PC-3 (cell line): ENCODE results near the gene CREG2. TPM values are rescaled to one million over a fixed set of nuclear protein-coding genes. Genes with fewer than 3 reads are reported as not detected.

ENCODE experiments used
- ATAC-seq: fragments of 200-7000 bp; cut with Tn5 transposase; 2 replicates; pipeline ENCODE4 v1.9.1; 2020; ENCODE audit warnings: mild to moderate bottlenecking, moderate library complexity
- BruUV-seq: library from RNA; stranded (reverse); fragments of 400-500 nt; replicated peaks from 2 replicates; lab custom pipeline; 2021; lab: Mats Ljungman, UMichigan
- CTCF ChIA-PET: fragments of 300-600 bp; sonication (Branson Sonifier 250); formaldehyde crosslinking; loops from one replicate; lab custom pipeline; 2022; ENCODE audit warnings: antibody characterized with exemption; lab: Charles Lee
- POLR2A ChIA-PET: fragments of 300-600 bp; sonication (Branson Sonifier 250); formaldehyde crosslinking; loops from one replicate; lab custom pipeline; 2022; ENCODE audit warnings: antibody characterized with exemption; ENCODE audit not compliant: unreplicated experiment; lab: Charles Lee
- DNase-seq: peaks from one replicate; pipeline ENCODE4 v3.0.0-alpha.2; 2015
- H2AFZ ChIP-seq: fragments of 300-600 bp; sonication (generic); 2 replicates; pipeline ENCODE4 v1.6.0; 2016; ENCODE audit warnings: antibody characterized with exemption, low read length
- H3F3A ChIP-seq: fragments of 300-600 bp; sonication (generic); one replicate; pipeline ENCODE4 v1.6.0; 2017; ENCODE audit warnings: antibody characterized with exemption, low read length, control low read depth, mild to moderate bottlenecking; ENCODE audit not compliant: unreplicated experiment
- H3K27ac ChIP-seq: fragments of 300-600 bp; sonication (generic); 2 replicates; pipeline ENCODE4 v1.5.1; 2016; ENCODE audit warnings: mild to moderate bottlenecking, low read length
- H3K27me3 ChIP-seq: fragments of 300-600 bp; sonication (generic); 2 replicates; pipeline ENCODE4 v1.6.1; 2016; ENCODE audit warnings: low read length, mixed read lengths
- H3K36me3 ChIP-seq: fragments of 300-600 bp; sonication (generic); 2 replicates; pipeline ENCODE4 v1.6.1; 2016; ENCODE audit warnings: low read depth, mixed run types, low read length, mixed read lengths
- H3K4me1 ChIP-seq: fragments of 300-600 bp; sonication (generic); 2 replicates; pipeline ENCODE4 v1.5.1; 2016; ENCODE audit warnings: low read length; ENCODE audit not compliant: insufficient read depth
- H3K4me2 ChIP-seq: fragments of 300-600 bp; sonication (generic); 2 replicates; pipeline ENCODE4 v1.6.0; 2016; ENCODE audit warnings: low read length
- H3K4me3 ChIP-seq: fragments of 300-600 bp; sonication (generic); 2 replicates; pipeline ENCODE4 v1.5.1; 2016; ENCODE audit warnings: mild to moderate bottlenecking, low read length, mixed read lengths
- H3K79me2 ChIP-seq: fragments of 300-600 bp; sonication (generic); 2 replicates; pipeline ENCODE4 v1.6.1; 2017; ENCODE audit warnings: low read length, mixed read lengths
- H3K9ac ChIP-seq: fragments of 300-600 bp; sonication (generic); 2 replicates; pipeline ENCODE4 v1.6.0; 2016; ENCODE audit warnings: mild to moderate bottlenecking, low read length
- H3K9me2 ChIP-seq: fragments of 300-600 bp; sonication (generic); replicated peaks from 2 replicates; pipeline ENCODE4 v1.6.1; 2016; ENCODE audit warnings: mixed run types, low read length, mixed read lengths
- H3K9me3 ChIP-seq: fragments of 300-600 bp; sonication (generic); 2 replicates; pipeline ENCODE4 v1.6.1; 2016; ENCODE audit warnings: low read length, mixed read lengths
- H4K20me1 ChIP-seq: fragments of 300-600 bp; sonication (generic); 2 replicates; pipeline ENCODE4 v1.6.1; 2016; ENCODE audit warnings: low read length, mixed read lengths
- EZH2 ChIP-seq: fragments of 300-600 bp; sonication (generic); IDR thresholded peaks from one replicate; pipeline ENCODE4 v1.6.1; 2017; ENCODE audit warnings: antibody characterized with exemption, mild to moderate bottlenecking, low read length; ENCODE audit not compliant: unreplicated experiment
- EZH2phosphoT487 ChIP-seq: fragments of 300-600 bp; sonication (generic); IDR thresholded peaks from 2 replicates; pipeline ENCODE4 v1.6.1; 2018; ENCODE audit warnings: mild to moderate bottlenecking, antibody characterized with exemption, low read length, borderline replicate concordance
- intact Hi-C: fragments of 100-400 bp; cut with micrococcal nuclease; formaldehyde crosslinking; loops from 2 replicates; pipeline ENCODE4 v1.9.0; 2023
- total RNA-seq: library from RNA; depleted of rRNA; stranded (reverse); fragments of >200 nt; gene quantifications from 2 replicates; pipeline ENCODE4 v1.2.3, GENCODE V29; 2014
- TF ChIP-seq, protein P1 (sequence below): fragments of 300-600 bp; sonication (generic); conservative IDR thresholded peaks from 2 replicates; pipeline ENCODE4 v1.5.1; 2017; ENCODE audit warnings: antibody characterized with exemption, low read depth, mild to moderate bottlenecking, low read length

Gene CREG2
- total RNA-seq, 1 experiment from 2014 or later = 40.0 TPM

DNA sequence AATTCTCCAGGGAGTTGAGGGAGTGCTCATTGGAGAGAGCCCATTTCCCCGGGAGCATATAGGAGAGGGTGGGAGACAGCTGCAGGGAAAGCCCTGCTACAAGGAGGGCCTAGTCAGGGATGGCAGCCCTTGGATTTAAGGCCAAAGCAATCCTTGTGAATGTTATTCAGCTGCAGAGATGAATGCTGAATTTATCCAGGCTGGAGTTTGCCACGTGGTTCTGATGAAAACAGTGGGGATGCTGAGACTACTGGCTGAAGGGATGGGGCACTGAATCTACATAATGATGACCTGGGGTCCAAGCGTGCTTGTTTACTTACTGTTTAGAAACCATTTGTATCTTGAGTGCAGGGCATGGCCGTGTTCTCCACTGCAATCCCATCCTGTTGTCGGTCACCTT is 43.2 kb downstream of the CREG2 start:
- Histone ChIP-seq H3K27me3 (no peaks in the 10 kb centered on the region), H3K36me3 (no peaks in the 10 kb centered on the region), H3K9me3 (no peaks in the 10 kb centered on the region), H3K27ac (no peak overlapping the region), H3K4me1 (peaks cover 25% of the 10 kb centered on the region), H3F3A (no peaks in the 10 kb centered on the region), H4K20me1 (no peaks in the 10 kb centered on the region), H2AFZ (no peak overlapping the region), H3K4me3 (no peak overlapping the region), H3K4me2 (no peak overlapping the region), H3K9ac (no peak overlapping the region), H3K79me2 (no peaks in the 10 kb centered on the region), H3K9me2 (no peaks in the 10 kb centered on the region)
- ChIA-PET CTCF (no interaction called here), POLR2A (no interaction called here)
- intact Hi-C loops = loop anchor here (5.0 kb wide), 2 partner anchors 353 to 488 kb away; partner anchors contain the start of gene MAP4K4
- DNase-seq (no peak), ATAC-seq (no peak)
- BruUV-seq = no TSS peak
- TF ChIP-seq, protein P1, sequence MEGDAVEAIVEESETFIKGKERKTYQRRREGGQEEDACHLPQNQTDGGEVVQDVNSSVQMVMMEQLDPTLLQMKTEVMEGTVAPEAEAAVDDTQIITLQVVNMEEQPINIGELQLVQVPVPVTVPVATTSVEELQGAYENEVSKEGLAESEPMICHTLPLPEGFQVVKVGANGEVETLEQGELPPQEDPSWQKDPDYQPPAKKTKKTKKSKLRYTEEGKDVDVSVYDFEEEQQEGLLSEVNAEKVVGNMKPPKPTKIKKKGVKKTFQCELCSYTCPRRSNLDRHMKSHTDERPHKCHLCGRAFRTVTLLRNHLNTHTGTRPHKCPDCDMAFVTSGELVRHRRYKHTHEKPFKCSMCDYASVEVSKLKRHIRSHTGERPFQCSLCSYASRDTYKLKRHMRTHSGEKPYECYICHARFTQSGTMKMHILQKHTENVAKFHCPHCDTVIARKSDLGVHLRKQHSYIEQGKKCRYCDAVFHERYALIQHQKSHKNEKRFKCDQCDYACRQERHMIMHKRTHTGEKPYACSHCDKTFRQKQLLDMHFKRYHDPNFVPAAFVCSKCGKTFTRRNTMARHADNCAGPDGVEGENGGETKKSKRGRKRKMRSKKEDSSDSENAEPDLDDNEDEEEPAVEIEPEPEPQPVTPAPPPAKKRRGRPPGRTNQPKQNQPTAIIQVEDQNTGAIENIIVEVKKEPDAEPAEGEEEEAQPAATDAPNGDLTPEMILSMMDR = no peak
- no peak for TF ChIP-seq EZH2phosphoT487
- TF ChIP-seq EZH2 = no peak

DNA sequence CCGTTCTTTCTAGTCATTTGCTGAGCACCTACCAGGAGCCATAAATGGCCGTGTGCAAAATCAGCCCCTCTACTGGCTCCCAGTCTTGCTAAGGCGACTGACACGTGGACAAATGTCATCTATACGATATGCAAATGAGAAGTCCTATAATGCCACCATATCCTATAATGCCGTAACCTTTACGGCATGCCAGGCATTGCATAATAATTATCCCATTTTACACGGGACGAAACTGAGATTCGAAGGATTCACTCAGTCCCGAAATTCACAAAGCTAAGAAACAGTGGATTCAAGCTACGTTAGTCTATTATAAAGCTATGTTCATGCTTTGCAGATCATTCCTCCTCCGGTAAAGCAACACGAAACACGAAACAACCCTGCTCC is 44.7 kb downstream of the CREG2 start:
- DNase-seq (no peak), ATAC-seq (no peak; the same call in 1 of the 2 replicates)
- Histone ChIP-seq H3K9me2 (no peaks in the 10 kb centered on the region), H3K27ac (peak overlapping the region; percentile 13; the same call in 1 of the 2 replicates), H3K36me3 (no peaks in the 10 kb centered on the region), H3K9me3 (no peaks in the 10 kb centered on the region), H3K4me1 (peaks cover 38% of the 10 kb centered on the region), H2AFZ (peak overlapping the region; percentile 52), H3K79me2 (no peaks in the 10 kb centered on the region), H4K20me1 (no peaks in the 10 kb centered on the region), H3F3A (no peaks in the 10 kb centered on the region), H3K4me3 (no peak overlapping the region; the same call in 1 of the 2 replicates), H3K4me2 (peak overlapping the region; percentile 47; the same call in 1 of the 2 replicates), H3K9ac (peak overlapping the region; percentile 47; the same call in 1 of the 2 replicates), H3K27me3 (no peaks in the 10 kb centered on the region)
- no TSS peak for BruUV-seq
- ChIA-PET POLR2A (interaction anchor here (1.1 kb wide), 1 partner anchor 14 kb away, joined by 3 read pairs; no protein-coding TSS in a partner anchor), CTCF (interaction anchor here (0.6 to 1.6 kb wide), 11 partner anchors 8 to 824 kb away, joined by 3 to 31 read pairs (median 4); partner anchors contain the start of genes CREG2, MAP4K4 and RNF149)
- TF ChIP-seq EZH2phosphoT487 (no peak), EZH2 (no peak)
- TF ChIP-seq, protein P1 = no peak
- intact Hi-C loops = loop anchor here (1.0 to 5.0 kb wide), 5 partner anchors 46 to 490 kb away; partner anchors contain the start of gene MAP4K4
